Caco-2 (cell line): ENCODE results near the gene MYH6. TPM values are rescaled to one million over a fixed set of nuclear protein-coding genes. Genes with fewer than 3 reads are reported as not detected.

Source experiments
- BruUV-seq: library from RNA; stranded (reverse); fragments of 400-500 nt; replicated peaks from 2 replicates; lab custom pipeline; 2021; lab: Mats Ljungman, UMichigan
- CTCF ChIA-PET: fragments of 300-600 bp; sonication (Branson Sonifier 250); formaldehyde crosslinking; loops from one replicate; lab custom pipeline; 2022; ENCODE audit warnings: antibody characterized with exemption; lab: Charles Lee
- POLR2A ChIA-PET: fragments of 300-600 bp; sonication (Branson Sonifier 250); formaldehyde crosslinking; loops from one replicate; lab custom pipeline; 2022; ENCODE audit warnings: antibody characterized with exemption; lab: Charles Lee
- DNase-seq, 2 experiments: peaks; one replicate each; pipeline versions ENCODE4 v3.0.0 to v3.0.0-alpha.2; 2020 to 2022
- H3K27me3 ChIP-seq: replicated peaks from 2 replicates; pipeline ENCODE4 v1.6.0; 2011; ENCODE audit warnings: low read length; ENCODE audit not compliant: control insufficient read depth, insufficient read depth
- H3K36me3 ChIP-seq: 2 replicates; pipeline ENCODE4 v1.5.1; 2011; ENCODE audit warnings: low read length; ENCODE audit not compliant: control insufficient read depth, insufficient read depth
- H3K4me1 ChIP-seq: fragments of 250-450 bp; sonication (Bioruptor Pico); 2 replicates; pipeline ENCODE4 v1.5.1; 2020; ENCODE audit warnings: mild to moderate bottlenecking
- H3K4me3 ChIP-seq: 2 replicates; pipeline ENCODE4 v1.5.1; 2011; ENCODE audit warnings: low read depth, mild to moderate bottlenecking, control low read depth, low read length
- H3K9me3 ChIP-seq: fragments of 250-450 bp; sonication (Bioruptor Pico); 2 replicates; pipeline ENCODE4 v1.5.1; 2020; ENCODE audit warnings: mild to moderate bottlenecking, moderate library complexity
- H3K27ac Mint-ChIP-seq: one replicate; pipeline ENCODE4 v1.8.0; 2022; ENCODE audit warnings: mixed read lengths; ENCODE audit not compliant: unreplicated experiment
- H3K27me3 Mint-ChIP-seq: one replicate; pipeline ENCODE4 v1.8.0; 2022; ENCODE audit warnings: mixed read lengths; ENCODE audit not compliant: insufficient read depth, unreplicated experiment
- H3K36me3 Mint-ChIP-seq: one replicate; pipeline ENCODE4 v1.8.0; 2022; ENCODE audit warnings: mild to moderate bottlenecking, mixed read lengths; ENCODE audit not compliant: insufficient read depth, unreplicated experiment
- H3K4me1 Mint-ChIP-seq: one replicate; pipeline ENCODE4 v1.8.0; 2022; ENCODE audit warnings: low read depth, mixed read lengths; ENCODE audit not compliant: unreplicated experiment
- H3K4me3 Mint-ChIP-seq: one replicate; pipeline ENCODE4 v1.8.0; 2022; ENCODE audit warnings: mild to moderate bottlenecking, moderate library complexity, mixed read lengths; ENCODE audit not compliant: unreplicated experiment
- H3K9me3 Mint-ChIP-seq: one replicate; pipeline ENCODE4 v1.8.0; 2022; ENCODE audit warnings: mixed read lengths; ENCODE audit not compliant: unreplicated experiment
- CTCF ChIP-seq, 2 experiments: fragments of 200-600 bp in 1 of 2; IDR thresholded peaks; 1 replicate in 1 of 2; 2 replicates in 1 of 2; pipeline versions ENCODE4 v1.5.1 to v1.8.0; 2011 to 2022; ENCODE audit warnings: antibody characterized with exemption in 1 of 2, control low read depth in 1 of 2, inconsistent platforms in 1 of 2, low read depth in 1 of 2, low read length in 1 of 2, mild to moderate bottlenecking in 1 of 2, moderate library complexity in 1 of 2; ENCODE audit not compliant: insufficient read depth in 1 of 2, severe bottlenecking in 1 of 2, unreplicated experiment in 1 of 2
- intact Hi-C: fragments of 100-400 bp; cut with micrococcal nuclease; formaldehyde crosslinking; loops from one replicate; pipeline ENCODE4 v1.10.0; 2022; ENCODE audit not compliant: unreplicated experiment
- total RNA-seq: library from RNA; stranded (reverse); gene quantifications from 2 replicates; pipeline ENCODE4 v1.2.3, GENCODE V29; 2022

MYH6 gene
- total RNA-seq, 1 experiment from 2014 or later = not detected

GRCh38 chr14:23371865-23372264 is 36.2 kb downstream of the MYH6 start:
- POLR2A ChIA-PET = no interaction called here
- H3K36me3 Mint-ChIP-seq = peaks cover 1% of the 10 kb centered on the region
- DNase-seq = no peak

GRCh38 chr14:23370221-23370620 is 37.9 kb downstream of the MYH6 start:
- Mint-ChIP-seq H3K4me3 (no peak overlapping the region), H3K27ac (no peak overlapping the region), H3K4me1 (no peaks in the 10 kb centered on the region), H3K36me3 (peaks cover 6% of the 10 kb centered on the region), H3K27me3 (peaks cover 10% of the 10 kb centered on the region), H3K9me3 (no peaks in the 10 kb centered on the region)
- Histone ChIP-seq H3K27me3 (no peaks in the 10 kb centered on the region; the same call in 1 of the 2 replicates), H3K9me3 (no peaks in the 10 kb centered on the region), H3K36me3 (no peaks in the 10 kb centered on the region), H3K4me3 (no peak overlapping the region), H3K4me1 (no peaks in the 10 kb centered on the region)
- TF ChIP-seq CTCF (IDR thresholded peaks at IDR 0.05; ENCODE audit: insufficient read depth in 1 of 2, low read depth in 1 of 2, low read length in 1 of 2, severe bottlenecking in 1 of 2, unreplicated experiment in 1 of 2) = no peak
- no TSS peak for BruUV-seq
- intact Hi-C loops = no loop called here
- no peak for DNase-seq
- POLR2A ChIA-PET = no interaction called here
- CTCF ChIA-PET = interaction anchor here (0.7 to 1.4 kb wide), 3 partner anchors 10 to 93 kb away, joined by 3 to 7 read pairs (median 3); no protein-coding TSS in a partner anchor

More at GRCh38 chr14:23371865-23372264, 36.2 kb downstream of the MYH6 start:
- no peak overlapping the region for H3K4me3 Mint-ChIP-seq
- CTCF ChIA-PET = no interaction called here
- Histone ChIP-seq H3K4me3 (no peak overlapping the region), H3K27me3 (no peaks in the 10 kb centered on the region; the same call in 1 of the 2 replicates), H3K36me3 (no peaks in the 10 kb centered on the region), H3K4me1 (no peaks in the 10 kb centered on the region), H3K9me3 (no peaks in the 10 kb centered on the region)
- H3K27ac Mint-ChIP-seq = no peak overlapping the region
- H3K4me1 Mint-ChIP-seq = no peaks in the 10 kb centered on the region
- H3K27me3 Mint-ChIP-seq = peaks cover 15% of the 10 kb centered on the region
- intact Hi-C loops = no loop called here
- no peaks in the 10 kb centered on the region for H3K9me3 Mint-ChIP-seq
- TF ChIP-seq CTCF (IDR thresholded peaks at IDR 0.05; ENCODE audit: insufficient read depth in 1 of 2, low read depth in 1 of 2, low read length in 1 of 2, severe bottlenecking in 1 of 2, unreplicated experiment in 1 of 2) = no peak
- no TSS peak for BruUV-seq

- H3K36me3 ChIP-seq = no peaks in the 10 kb centered on the region
- TF ChIP-seq CTCF (IDR thresholded peaks at IDR 0.05; ENCODE audit: insufficient read depth in 1 of 2, low read depth in 1 of 2, low read length in 1 of 2, severe bottlenecking in 1 of 2, unreplicated experiment in 1 of 2) = no peak
- H3K27me3 ChIP-seq = no peaks in the 10 kb centered on the region
- ChIA-PET POLR2A (no interaction called here), CTCF (no interaction called here)
- BruUV-seq = no TSS peak
- peaks cover 6% of the 10 kb centered on the region for H3K36me3 Mint-ChIP-seq
- no peaks in the 10 kb centered on the region for H3K4me1 ChIP-seq
- DNase-seq = no peak
- H3K4me3 ChIP-seq = no peak overlapping the region
- H3K27me3 Mint-ChIP-seq = peaks cover 4% of the 10 kb centered on the region
- H3K9me3 ChIP-seq = no peaks in the 10 kb centered on the region
- intact Hi-C loops = no loop called here
- H3K9me3 Mint-ChIP-seq = no peaks in the 10 kb centered on the region
- no peak overlapping the region for H3K4me3 Mint-ChIP-seq
- no peaks in the 10 kb centered on the region for H3K4me1 Mint-ChIP-seq
- H3K27ac Mint-ChIP-seq = no peak overlapping the region
Measured at GRCh38 chr14:23366426-23366921, 41.6 kb downstream of the MYH6 start.
